ENCODE results near the gene RAB26. TPM values are rescaled to one million over a fixed set of nuclear protein-coding genes. Genes with fewer than 3 reads are reported as not detected.

The RAB26 gene
- polyA plus RNA-seq, 1 donor from 2014 or later = 4.9 TPM

Small RNA genes within 50 kb of the gene (small RNA-seq; reads per million reads assigned to genes)
- 0 reads per million in 3 experiments for gene MIR3180-5
- gene MIR4516 = 0 reads per million in 3 experiments
- gene RF00019 = 0 to 1.2 (median 0) reads per million in 3 experiments
- gene SNORD60 = 0 reads per million in 3 experiments

Other genes with a start within 250 kb of the RAB26 start
- not detected in 2 replicates for gene HS3ST6, start 230.2 kb upstream of the RAB26 start, polyA plus RNA-seq
- 4.4 and 6.0 TPM in 2 replicates for gene MSRB1, start 205.4 kb upstream of the RAB26 start, polyA plus RNA-seq
- not detected in 2 replicates for gene RPL3L, start 193.9 kb upstream of the RAB26 start, polyA plus RNA-seq
- gene NDUFB10, start 189.1 kb upstream of the RAB26 start, polyA plus RNA-seq = 215 and 217 TPM in 2 replicates
- gene RPS2, start 183.8 kb upstream of the RAB26 start, polyA plus RNA-seq = 1,295 and 1,393 TPM in 2 replicates
- not detected in 2 replicates for gene RNF151, start 181.8 kb upstream of the RAB26 start, polyA plus RNA-seq
- 20.5 and 21.4 TPM in 2 replicates for gene TBL3, start 176.6 kb upstream of the RAB26 start, polyA plus RNA-seq
- gene NOXO1, start 167.2 kb upstream of the RAB26 start, polyA plus RNA-seq = 8.5 and 11.7 TPM in 2 replicates
- gene GFER, start 164.4 kb upstream of the RAB26 start, polyA plus RNA-seq = 37.8 and 42.3 TPM in 2 replicates
- 61.0 and 71.9 TPM in 2 replicates for gene SYNGR3, start 158.7 kb upstream of the RAB26 start, polyA plus RNA-seq
- gene ZNF598, start 138.8 kb upstream of the RAB26 start, polyA plus RNA-seq = 18.2 and 22.1 TPM in 2 replicates
- gene NPW, start 128.8 kb upstream of the RAB26 start, polyA plus RNA-seq = not detected in 2 replicates
- 3.4 and 4.1 TPM in 2 replicates for gene NHERF2, start 121.7 kb upstream of the RAB26 start, polyA plus RNA-seq
- 43.1 and 56.9 TPM in 2 replicates for gene NTHL1, start 100.8 kb upstream of the RAB26 start, polyA plus RNA-seq
- 69.2 and 92.8 TPM in 2 replicates for gene TSC2, start 100.6 kb upstream of the RAB26 start, polyA plus RNA-seq
- 176 and 232 TPM in 2 replicates for gene PKD1, start 12.7 kb upstream of the RAB26 start, polyA plus RNA-seq
- gene TRAF7, start 7.2 kb downstream of the RAB26 start, polyA plus RNA-seq = 30.9 and 42.5 TPM in 2 replicates
- gene CASKIN1, start 48.0 kb downstream of the RAB26 start, polyA plus RNA-seq = 10.3 and 12.3 TPM in 2 replicates
- 13.5 and 34.2 TPM in 2 replicates for gene MLST8, start 56.8 kb downstream of the RAB26 start, polyA plus RNA-seq
- 39.2 and 43.6 TPM in 2 replicates for gene BRICD5, start 62.2 kb downstream of the RAB26 start, polyA plus RNA-seq
- 42.2 and 44.1 TPM in 2 replicates for gene PGP, start 66.2 kb downstream of the RAB26 start, polyA plus RNA-seq
- 64.9 and 81.6 TPM in 2 replicates for gene E4F1, start 75.0 kb downstream of the RAB26 start, polyA plus RNA-seq
- 10.2 and 10.9 TPM in 2 replicates for gene DNASE1L2, start 87.8 kb downstream of the RAB26 start, polyA plus RNA-seq
- gene ECI1, start 103.0 kb downstream of the RAB26 start, polyA plus RNA-seq = 33.1 and 35.3 TPM in 2 replicates
- 180 and 195 TPM in 2 replicates for gene RNPS1, start 119.5 kb downstream of the RAB26 start, polyA plus RNA-seq
- gene ABCA3, start 192.1 kb downstream of the RAB26 start, polyA plus RNA-seq = 30.7 and 34.1 TPM in 2 replicates